GM19438 (cell line): ENCODE data around the gene HHLA2.

Source experiments
- ATAC-seq: cut with Tn5 transposase; IDR thresholded peaks from one replicate; pipeline ENCODE4 v1.9.1; 2021; ENCODE audit warnings: low read depth; ENCODE audit not compliant: unreplicated experiment

Gene HHLA2

DNA sequence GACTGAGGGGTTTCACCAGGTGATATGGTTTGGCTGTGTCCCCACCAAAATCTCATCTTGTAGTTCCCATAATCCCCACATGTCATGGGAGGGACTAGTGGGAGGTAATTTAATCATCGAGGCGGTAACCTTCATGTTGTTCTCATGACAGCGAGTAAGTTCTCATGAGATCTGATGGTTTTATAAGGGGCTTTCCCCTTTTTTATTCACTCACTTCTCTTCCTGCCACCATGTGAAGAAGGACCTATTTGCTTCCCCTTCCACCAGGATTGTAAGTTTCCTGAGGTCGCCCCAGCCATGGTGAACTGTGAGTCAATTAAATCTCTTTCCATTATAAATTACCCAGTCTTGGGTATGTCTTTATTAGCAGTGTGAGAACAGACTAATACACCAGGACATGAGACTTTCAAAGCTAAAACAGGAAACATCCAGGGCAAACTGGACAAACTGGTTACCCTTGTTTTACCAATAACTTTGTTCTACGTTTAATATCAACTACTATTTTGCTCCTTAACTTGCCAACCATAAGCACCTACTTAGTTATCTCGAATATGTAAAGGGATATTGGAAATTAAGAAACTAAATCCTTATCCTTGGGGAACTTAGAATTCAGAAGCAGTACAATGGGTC, 115.9 kb downstream of the HHLA2 start:
- no peak for ATAC-seq

DNA sequence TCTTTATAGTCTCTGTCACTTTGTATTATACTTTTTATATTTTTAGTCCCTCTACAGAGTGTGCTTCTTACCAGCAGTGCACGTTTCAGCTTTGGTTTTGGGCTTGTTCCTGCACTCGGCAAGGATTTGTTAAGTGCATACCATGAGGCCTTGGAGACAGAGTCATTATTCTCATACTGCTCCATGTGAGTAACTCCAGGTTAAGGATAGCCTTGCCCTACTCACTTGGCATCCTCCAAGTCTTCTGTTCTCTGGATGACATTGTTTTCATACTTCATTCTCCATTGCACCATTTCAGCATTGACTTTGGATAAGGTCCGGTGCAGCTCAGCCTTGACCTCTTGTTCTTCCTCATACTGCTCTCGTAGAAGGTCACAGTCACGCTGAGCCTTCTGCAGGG, 117.7 kb downstream of the HHLA2 start:
- ATAC-seq, result no peak

DNA sequence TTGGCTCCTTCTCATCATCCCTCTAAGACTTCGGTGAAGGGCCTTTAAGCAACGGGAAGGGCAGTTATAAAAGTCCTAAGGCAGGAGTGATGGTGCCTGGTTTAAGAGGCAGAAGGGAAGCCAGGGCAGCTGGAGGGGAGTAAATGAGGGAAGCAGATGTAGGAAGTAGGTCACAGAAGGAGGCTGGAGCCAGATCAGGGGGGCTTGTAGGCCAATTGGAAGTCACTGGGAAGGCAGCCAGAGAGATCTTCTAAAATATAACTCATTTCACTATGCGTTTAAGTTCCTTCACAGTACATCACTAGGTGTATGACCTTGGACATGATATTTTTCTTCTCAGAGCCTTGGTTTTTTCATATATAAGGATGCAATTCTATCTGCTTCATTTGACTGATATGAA, 119.3 kb downstream of the HHLA2 start:
- no peak for ATAC-seq

DNA sequence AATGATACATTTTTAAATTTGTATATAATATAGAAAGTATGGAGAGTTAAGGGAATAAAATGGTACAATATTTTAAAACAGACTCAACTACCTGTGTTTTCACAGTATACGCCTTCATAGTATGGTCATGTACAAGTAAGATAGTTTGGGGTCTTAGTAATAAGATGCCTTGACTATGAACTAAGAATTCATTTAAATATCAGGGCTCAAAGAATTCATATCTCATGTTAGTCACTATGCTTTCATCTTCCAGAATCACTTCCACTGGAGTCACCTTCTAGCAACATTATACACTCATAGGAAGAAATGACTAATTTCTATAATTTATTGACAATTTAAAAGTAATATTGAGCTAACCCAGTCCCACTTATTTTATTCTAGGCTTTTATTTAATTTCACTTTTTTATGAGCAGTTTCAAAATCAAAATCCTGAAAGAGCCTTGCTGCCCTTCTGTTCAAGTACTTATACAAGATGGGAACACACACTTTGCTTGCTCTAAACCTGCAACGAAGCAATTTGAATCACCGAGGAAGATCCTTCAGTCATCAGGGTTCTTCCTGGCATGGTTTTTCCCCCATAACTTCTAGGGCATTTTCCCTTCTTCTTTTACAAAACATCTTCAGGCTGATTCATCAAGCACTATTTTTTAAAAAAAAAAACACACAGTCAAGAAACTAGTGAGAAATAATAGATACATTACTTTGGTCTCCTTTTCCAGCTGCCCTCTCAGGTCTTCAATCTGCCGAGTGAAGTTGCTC, 119.9 kb downstream of the HHLA2 start:
- ATAC-seq, result no peak

DNA sequence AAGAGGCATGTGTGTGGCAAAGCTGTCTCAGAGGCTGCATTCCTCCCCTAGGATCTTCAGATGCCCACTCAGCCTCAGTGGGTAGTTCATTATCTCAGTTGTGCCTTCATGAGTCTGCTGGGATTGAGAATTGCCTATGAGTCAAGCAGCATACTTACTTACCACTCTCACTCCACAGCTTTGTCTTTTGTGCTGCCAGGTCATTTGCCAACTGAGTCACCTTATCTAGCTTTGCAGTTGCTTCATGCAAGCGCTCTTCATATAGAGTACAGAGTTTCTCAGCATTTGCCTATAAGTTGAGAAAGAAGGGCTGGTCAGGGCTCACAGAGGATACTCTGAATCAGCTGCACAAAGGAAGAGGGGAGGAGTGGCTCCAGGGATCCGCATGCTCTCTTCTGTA, 124.6 kb downstream of the HHLA2 start:
- no peak for ATAC-seq
